Left ventricle myocardium inferior (tissue), 1 donor: ENCODE data around the gene NR3C2. TPM values are rescaled to one million over a fixed set of nuclear protein-coding genes. Genes with fewer than 3 reads are reported as not detected.

ENCODE experiments used
- DNase-seq: peaks from one replicate; pipeline ENCODE4 v3.0.0-alpha.2; 2020
- H3K27ac ChIP-seq: fragments of 200-600 bp; replicated peaks from 2 replicates; pipeline ENCODE4 v1.8.0; 2021
- H3K27me3 ChIP-seq: fragments of 200-600 bp; 2 replicates; pipeline ENCODE4 v1.8.0; 2021; ENCODE audit warnings: low read depth
- H3K36me3 ChIP-seq: fragments of 200-600 bp; 2 replicates; pipeline ENCODE4 v1.8.0; 2021
- H3K4me1 ChIP-seq: fragments of 200-600 bp; 2 replicates; pipeline ENCODE4 v1.8.0; 2021
- H3K4me3 ChIP-seq: fragments of 200-600 bp; 2 replicates; pipeline ENCODE4 v1.8.0; 2021; ENCODE audit warnings: mild to moderate bottlenecking, moderate library complexity
- H3K9me3 ChIP-seq: fragments of 200-600 bp; replicated peaks from 2 replicates; pipeline ENCODE4 v1.8.0; 2021
- intact Hi-C: fragments of 100-400 bp; cut with micrococcal nuclease; formaldehyde crosslinking; loops from one replicate; pipeline ENCODE4 v1.11.0; 2022
- total RNA-seq: library from RNA; stranded (reverse); fragmentation: NEBNext Ultra II Directional; extraction: Animal tissue kit (Norgen Biotek cat#: 25700); gene quantifications from one replicate; pipeline ENCODE4 v1.2.1, GENCODE V29; 2021
- TF ChIP-seq, protein P1 (sequence below): fragments of 200-600 bp; IDR thresholded peaks from 2 replicates; pipeline ENCODE4 v1.8.0; 2021; ENCODE audit warnings: antibody characterized with exemption, mild to moderate bottlenecking, borderline replicate concordance
- donor health status: DM: no; HTN: yes; CAD: no; lungs with severe emphysema.

The NR3C2 gene
- total RNA-seq, 1 donor from 2014 or later: 23.9 TPM

DNA sequence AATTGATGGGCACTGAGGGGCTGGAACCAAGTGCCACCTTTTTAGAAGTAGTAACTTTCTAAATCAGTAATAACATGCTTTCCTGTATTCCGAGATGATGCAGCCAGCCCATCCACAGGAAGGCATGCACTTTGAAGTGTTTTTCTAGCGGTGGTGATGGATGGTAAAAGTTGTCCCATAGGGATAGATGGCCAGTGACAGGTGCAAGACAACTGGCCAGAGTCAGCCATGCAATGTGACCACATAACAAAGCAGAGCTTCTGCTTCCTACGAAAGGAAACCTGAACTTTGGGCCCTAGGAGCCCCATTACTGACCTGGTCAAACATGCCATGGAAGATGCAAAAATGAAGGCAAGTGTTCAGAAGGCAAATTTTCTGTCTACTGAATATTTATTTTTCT, 72.3 kb downstream of the NR3C2 start:
- intact Hi-C loops: no loop called here
- H3K9me3 ChIP-seq: no peaks in the 10 kb centered on the region
- H3K27me3 ChIP-seq: no peaks in the 10 kb centered on the region
- no peak overlapping the region for H3K4me3 ChIP-seq
- TF ChIP-seq, protein P1, sequence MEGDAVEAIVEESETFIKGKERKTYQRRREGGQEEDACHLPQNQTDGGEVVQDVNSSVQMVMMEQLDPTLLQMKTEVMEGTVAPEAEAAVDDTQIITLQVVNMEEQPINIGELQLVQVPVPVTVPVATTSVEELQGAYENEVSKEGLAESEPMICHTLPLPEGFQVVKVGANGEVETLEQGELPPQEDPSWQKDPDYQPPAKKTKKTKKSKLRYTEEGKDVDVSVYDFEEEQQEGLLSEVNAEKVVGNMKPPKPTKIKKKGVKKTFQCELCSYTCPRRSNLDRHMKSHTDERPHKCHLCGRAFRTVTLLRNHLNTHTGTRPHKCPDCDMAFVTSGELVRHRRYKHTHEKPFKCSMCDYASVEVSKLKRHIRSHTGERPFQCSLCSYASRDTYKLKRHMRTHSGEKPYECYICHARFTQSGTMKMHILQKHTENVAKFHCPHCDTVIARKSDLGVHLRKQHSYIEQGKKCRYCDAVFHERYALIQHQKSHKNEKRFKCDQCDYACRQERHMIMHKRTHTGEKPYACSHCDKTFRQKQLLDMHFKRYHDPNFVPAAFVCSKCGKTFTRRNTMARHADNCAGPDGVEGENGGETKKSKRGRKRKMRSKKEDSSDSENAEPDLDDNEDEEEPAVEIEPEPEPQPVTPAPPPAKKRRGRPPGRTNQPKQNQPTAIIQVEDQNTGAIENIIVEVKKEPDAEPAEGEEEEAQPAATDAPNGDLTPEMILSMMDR: no peak
- no peak for DNase-seq
- no peaks in the 10 kb centered on the region for H3K36me3 ChIP-seq
- H3K27ac ChIP-seq: no peak overlapping the region
- H3K4me1 ChIP-seq: peaks cover 47% of the 10 kb centered on the region

DNA sequence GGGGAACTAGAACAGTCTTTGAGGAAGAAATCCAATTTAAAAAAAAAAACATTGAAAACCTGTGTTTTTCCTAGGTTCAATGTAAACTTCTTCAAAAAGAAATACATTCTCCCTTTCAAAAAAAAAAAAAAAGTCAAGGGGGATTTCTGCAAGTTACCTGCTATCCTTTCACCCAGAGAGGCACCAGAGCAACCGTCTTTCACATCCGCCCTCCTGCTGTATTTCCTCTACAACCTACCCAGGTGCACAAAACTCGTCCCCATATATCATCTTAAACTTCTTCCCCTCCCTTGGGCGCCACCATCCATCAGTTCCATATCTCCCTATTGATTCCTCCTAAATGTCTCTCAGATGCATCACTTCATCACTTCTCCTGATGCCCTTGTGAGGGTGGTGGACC, 74.5 kb downstream of the NR3C2 start:
- Histone ChIP-seq H3K4me3 (no peak overlapping the region), H3K27me3 (no peaks in the 10 kb centered on the region), H3K9me3 (no peaks in the 10 kb centered on the region), H3K36me3 (no peaks in the 10 kb centered on the region), H3K27ac (no peak overlapping the region), H3K4me1 (peaks cover 50% of the 10 kb centered on the region)
- no peak for DNase-seq
- TF ChIP-seq, protein P1: no peak
- intact Hi-C loops: no loop called here

DNA sequence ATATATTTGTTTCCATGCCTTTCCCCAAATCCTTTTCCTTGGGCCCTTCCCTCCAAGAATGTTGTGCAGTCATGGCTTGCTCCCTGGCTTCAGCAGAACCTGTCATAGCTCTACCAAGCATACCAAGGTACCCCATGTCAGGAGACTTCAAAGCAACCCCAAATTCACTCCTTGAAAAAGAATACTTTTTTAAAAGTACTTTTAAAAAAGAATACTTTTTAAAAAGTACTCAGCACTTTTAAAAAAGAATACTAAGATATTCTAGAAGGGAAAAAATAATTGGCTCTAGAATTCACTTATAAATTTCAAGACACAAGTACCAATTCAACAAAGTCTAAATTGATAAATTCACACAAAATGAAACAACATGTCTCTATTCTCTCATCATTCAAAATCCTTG, 76.0 kb downstream of the NR3C2 start:
- Histone ChIP-seq H3K4me1 (peaks cover 43% of the 10 kb centered on the region), H3K9me3 (no peaks in the 10 kb centered on the region), H3K36me3 (no peaks in the 10 kb centered on the region), H3K27ac (no peak overlapping the region), H3K4me3 (no peak overlapping the region), H3K27me3 (no peaks in the 10 kb centered on the region)
- intact Hi-C loops: no loop called here
- DNase-seq: no peak
- TF ChIP-seq, protein P1: no peak

DNA sequence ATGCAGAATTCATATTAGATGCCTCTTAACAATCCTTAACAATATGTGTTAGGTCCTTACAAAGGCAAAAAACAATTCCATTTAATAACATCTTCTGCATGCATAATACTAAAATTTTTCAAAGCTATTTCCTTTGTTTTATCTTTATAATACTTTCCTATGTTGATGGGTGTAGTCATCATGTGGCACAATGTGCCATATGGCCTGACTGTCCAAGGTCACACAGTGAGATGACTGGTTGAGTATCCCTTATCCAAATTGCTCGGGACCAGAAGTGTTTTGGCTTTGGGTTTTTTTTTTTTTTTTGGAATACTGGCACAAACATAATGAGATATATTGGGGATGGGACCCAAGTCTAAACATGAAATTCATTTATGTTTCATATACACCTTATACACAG, 77.7 kb downstream of the NR3C2 start:
- Histone ChIP-seq H3K4me1 (peaks cover 57% of the 10 kb centered on the region), H3K27me3 (no peaks in the 10 kb centered on the region), H3K27ac (no peak overlapping the region), H3K9me3 (no peaks in the 10 kb centered on the region), H3K4me3 (no peak overlapping the region), H3K36me3 (no peaks in the 10 kb centered on the region)
- intact Hi-C loops: no loop called here
- TF ChIP-seq, protein P1: no peak
- no peak for DNase-seq

DNA sequence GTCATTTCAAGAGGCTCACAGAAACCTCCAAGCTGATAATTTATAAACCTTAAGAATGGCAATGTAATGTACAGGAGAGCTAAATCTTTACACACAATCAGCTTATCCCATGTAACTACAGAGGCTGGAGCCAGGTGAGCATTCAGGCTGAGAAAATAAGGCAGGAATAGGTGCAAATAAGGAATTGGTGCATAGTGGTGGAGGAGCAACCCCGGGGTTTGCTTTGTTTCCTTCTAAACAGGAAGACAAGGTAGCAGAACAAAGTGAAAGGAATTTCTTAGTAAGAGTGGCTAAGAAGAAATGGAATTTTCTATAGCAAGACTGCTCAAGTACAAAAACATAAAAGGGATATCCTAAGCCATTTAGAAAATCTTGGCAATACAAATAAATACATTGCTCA, 82.4 kb downstream of the NR3C2 start:
- Histone ChIP-seq H3K9me3 (no peaks in the 10 kb centered on the region), H3K36me3 (no peaks in the 10 kb centered on the region), H3K4me3 (no peak overlapping the region), H3K27me3 (no peaks in the 10 kb centered on the region), H3K27ac (no peak overlapping the region), H3K4me1 (peaks cover 46% of the 10 kb centered on the region)
- DNase-seq: no peak
- TF ChIP-seq, protein P1: no peak
- intact Hi-C loops: no loop called here
